IMR-90 (cell line): ENCODE measurements around the gene ACOXL.

Experiments used
- CTCF ChIP-seq: conservative IDR thresholded peaks from 2 replicates; pipeline ENCODE4 v1.5.1; 2012; ENCODE audit warnings: mild to moderate bottlenecking, low read depth, low read length, improper control_type of control experiment
- MXI1 ChIP-seq: IDR thresholded peaks from 2 replicates; pipeline ENCODE4 v1.6.1; 2012; ENCODE audit warnings: low read depth, mild to moderate bottlenecking, low read length, moderate library complexity, borderline replicate concordance
- RAD21 ChIP-seq: IDR thresholded peaks from 2 replicates; pipeline ENCODE4 v1.6.1; 2012; ENCODE audit warnings: low read length, improper control_type of control experiment
- RFX5 ChIP-seq: IDR thresholded peaks from 2 replicates; pipeline ENCODE4 v1.8.0; 2012; ENCODE audit warnings: low read depth, mild to moderate bottlenecking, low read length, moderate library complexity

DNA sequence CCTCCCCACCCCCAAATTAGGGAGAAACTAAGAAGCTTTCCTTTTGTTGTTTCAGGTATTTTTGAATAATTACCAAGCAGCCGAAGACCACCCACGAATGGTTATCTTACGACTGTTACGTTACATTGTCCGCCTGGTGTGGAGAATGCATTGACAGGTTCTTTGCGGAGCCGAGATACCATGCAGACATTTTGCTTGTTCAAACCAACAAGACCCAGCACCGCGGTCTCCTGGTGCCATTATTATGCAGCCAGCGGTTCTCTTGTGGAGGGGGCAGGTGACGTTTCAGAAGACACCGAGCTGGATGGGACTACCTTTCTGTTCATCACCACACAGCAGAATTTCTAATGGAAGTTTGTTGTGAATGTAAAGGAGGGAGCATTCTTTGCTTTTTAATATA is 431.7 kb downstream of the ACOXL start:
- TF ChIP-seq CTCF (no peak), MXI1 (no peak), RAD21 (no peak), RFX5 (no peak)
